GM21576 (cell line): ENCODE data around the gene PSMB2.
"Not testable (repeated sequence)": the region's sequence is repeated elsewhere in the genome, so short reads cannot be mapped to it uniquely, and the experiment has no call there.

Experiments
- ATAC-seq: cut with Tn5 transposase; IDR thresholded peaks from one replicate; pipeline ENCODE4 v1.9.1; 2021; ENCODE audit warnings: mild to moderate bottlenecking, moderate library complexity; ENCODE audit not compliant: unreplicated experiment

Gene PSMB2

DNA sequence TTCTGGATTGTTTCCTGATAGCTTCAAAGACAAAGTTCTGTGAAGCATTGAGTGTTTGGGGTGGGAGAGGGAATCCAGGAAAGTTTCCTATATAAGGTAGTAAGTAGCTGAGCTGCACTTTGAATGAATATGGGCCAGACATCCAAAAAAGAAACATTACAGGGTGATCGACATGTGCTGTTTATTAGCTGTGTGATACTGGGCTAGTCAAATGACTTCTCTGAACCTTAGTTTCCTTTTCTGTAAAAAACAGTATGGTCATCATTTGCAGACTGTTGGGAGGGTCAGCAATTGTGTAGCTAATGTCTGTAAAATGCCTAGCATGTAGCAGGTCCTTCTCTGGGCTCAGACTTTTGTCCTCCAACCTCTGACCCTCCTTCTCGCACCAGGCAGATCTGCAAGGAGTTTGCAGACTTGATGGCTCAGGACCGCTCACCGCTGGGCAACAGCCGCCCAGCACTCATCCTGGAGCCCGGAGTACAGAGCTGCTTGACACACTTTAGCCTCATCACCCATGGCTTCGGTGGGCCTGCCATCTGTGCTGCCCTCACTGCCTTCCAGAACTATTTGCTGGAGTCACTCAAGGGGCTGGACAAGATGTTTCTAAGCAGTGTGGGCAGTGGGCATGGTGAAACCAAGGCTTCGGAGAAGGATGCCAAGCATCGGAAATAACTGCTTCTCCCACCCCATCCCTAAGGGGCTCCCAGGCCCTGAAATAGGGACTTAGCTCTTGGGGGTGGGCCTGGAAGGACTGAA, 47.1 kb downstream of the PSMB2 start:
- no peak for ATAC-seq

DNA sequence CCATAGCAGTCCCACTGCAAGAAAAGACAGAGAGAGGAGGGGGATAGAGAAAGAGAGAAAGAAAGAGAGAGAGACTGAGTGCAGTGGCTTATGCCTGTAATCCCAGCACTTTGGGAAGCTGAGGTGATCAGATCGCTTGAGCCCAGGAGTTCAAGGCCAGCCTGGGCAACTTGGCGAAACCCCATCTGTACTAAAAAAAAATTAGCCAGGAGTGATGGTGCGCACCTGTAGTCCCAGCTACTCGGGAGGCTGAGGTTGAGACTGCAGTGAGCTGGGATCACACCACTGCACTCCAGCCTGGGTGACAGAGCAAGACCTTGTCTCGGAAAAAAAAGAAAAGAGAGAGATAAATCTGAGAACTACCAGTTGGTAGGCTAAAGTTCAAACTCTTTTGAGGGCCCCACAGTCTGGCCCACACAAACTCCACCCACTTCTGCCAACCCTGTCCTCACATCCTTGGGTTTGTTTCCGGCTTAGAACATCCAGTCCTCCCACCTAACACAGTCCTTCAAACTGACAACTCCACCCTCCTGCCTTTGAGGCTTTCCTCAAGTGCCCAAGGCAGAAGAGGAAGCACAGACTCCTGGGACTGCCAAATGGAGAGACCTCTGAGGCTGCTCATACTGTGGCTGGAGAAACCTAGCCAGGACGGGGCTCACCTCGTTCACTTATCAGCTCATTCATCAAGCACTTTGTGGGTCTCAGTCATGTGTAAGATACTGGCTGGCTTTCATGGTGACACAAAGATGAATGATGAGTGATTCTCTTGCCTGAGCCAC, 48.1 kb downstream of the PSMB2 start:
- no peak for ATAC-seq

DNA sequence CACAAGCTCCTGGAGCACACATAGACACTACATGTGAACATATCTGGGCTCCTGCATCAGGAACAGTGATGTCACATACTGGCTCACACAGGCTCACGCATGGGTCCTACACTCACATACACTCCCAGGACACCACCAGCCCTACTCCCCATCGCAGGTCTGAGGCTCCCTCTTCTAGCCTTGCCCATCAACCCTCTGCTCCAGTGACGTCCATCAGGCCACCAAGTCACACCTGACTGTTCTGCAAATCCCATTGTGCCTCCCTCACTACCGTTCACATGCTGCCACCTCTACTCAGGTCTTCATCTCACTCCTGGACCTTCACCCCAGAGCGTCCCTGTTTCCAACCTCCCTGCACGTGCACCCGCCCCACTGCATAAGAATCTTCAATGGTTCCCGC, 50.1 kb downstream of the PSMB2 start:
- ATAC-seq = no peak

DNA sequence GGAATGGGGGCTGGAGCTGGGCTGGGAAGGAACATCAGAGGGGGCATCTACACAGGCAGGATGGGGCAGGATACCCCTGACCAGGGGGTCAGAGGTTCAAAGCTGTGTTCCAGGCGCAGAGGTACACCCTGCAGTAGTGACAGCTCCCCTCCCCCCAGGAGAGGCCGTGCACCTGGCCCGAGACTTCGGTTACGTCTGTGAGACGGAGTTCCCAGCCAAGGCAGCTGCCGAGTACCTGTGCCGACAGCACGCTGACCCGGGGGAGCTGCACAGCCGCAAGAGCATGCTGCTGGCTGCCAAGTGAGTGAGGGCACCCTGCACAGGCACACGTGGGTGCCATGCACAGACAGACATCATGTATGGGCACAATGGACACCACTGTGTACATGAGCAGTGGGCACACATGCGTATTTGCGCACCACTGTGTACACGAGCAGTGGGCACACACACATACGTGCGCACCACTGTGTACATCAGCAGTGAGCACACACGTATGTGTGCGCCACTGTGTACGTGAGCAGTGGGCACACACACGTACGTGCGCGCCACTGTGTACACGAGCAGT, 50.8 kb downstream of the PSMB2 start:
- no peak for ATAC-seq

DNA sequence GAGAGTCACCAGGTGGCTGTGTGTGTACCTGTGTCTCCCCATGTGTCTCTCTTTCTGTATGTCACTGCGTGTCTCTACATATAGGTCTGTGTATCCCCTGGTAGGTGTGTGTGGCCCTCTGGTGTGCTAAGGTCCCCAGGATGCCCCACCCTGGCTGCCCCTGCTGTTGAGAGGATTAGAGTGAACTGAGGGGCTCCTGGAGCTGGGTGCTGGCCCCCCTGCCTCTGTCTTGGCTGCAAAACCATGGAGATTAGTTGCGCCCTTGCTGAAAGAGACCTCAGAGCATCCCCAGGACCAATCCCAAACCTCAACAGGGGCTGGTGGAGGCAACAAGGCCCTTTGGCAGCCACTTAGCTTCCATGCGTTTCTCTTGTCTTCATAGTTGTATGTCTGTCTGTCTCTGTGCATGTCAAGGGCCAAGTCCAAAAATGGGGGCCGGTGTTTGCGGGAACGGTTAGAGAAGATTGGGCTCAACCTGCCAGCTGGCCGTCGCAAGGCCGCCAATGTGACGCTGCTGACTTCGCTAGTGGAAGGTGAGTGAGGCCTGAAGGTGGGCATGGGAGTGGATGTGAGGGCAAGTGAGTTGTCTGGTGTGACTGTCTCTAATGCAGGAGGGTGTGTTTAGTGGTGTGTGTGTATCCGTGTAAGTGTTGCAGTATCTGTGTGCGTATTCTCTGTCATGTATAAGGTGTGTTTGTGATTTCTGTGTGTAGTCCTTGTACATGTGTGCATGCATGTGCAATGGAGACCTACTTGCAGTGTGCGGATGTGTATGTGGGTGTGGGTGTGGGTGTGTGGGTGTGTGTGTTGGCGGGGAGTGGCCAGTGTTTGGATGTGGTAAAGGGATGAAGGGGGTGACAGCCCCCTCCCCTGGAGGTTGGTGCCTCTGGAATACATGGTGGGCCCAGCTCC, 51.6 kb downstream of the PSMB2 start:
- ATAC-seq = no peak

DNA sequence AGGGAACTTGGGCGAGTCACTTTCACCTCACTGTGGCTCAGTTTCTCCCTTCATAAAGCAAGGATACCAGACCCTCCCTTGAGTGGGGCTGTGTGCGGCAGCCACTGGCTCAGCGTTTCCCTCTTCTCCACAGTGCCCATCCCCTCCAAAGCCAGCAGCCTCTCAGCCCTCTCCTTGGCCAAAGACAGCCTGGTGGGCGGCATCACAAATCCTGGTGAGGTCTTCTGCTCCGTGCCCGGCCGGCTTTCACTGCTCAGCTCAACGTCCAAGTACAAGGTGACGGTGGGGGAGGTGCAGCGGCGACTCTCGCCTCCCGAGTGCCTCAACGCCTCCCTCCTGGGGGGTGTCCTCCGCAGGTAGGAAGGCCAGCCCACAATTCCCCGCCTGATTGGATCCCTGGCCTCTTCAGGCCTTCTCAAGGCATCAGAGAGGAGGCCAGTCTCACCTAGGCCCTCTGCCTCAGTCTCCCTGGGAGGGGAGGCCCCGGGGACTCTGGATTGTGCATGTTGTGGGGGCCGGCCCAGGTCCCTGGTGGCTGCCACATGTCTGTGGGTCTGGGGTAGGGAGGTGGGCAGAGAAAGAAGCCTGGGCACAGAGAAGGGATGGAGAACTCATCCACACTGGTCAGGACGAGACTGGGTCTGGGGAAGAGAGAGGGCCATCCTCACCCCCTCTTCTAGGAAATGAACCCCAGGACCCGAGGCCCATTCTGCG, 53.0 kb downstream of the PSMB2 start:
- ATAC-seq = no peak

DNA sequence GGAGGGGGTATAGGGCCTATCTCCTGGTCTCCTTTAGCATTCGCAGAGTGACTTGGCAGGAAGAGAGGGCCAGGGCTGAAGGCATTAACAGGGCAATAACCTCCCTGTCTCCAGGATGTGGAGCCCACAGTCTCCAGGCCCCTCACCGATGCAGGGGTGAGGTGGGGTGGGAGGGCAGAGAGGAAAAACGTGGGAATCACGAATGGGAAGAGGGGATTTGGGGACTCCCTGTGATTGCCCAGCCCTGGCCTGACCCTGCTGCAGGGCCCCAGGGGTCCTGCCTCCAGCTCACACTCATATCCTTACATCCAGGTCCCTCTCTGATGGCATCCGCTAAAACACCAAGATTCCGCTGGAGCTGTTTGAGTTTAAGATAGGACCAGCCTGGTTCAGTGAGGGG, 53.6 kb downstream of the PSMB2 start:
- no peak for ATAC-seq

DNA sequence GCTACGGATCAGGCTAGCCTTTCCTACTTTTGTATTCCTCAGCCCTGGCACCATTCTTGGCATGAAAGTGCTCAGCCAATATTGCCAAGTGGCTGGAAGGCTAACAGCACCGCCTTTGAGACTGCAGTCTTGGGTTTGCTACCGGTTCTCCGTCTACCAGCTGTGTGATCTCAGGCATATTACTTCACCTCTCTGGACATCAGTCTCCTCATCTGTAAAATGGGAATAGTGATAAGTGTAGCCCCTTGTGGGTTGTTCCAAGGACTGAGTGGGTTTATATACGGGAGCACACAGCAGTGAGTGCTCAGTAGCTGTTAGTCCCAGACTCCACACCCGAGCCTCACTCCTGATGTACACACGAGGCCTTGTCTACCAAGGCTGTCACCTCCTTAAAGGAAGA, 54.5 kb downstream of the PSMB2 start:
- ATAC-seq = no peak

DNA sequence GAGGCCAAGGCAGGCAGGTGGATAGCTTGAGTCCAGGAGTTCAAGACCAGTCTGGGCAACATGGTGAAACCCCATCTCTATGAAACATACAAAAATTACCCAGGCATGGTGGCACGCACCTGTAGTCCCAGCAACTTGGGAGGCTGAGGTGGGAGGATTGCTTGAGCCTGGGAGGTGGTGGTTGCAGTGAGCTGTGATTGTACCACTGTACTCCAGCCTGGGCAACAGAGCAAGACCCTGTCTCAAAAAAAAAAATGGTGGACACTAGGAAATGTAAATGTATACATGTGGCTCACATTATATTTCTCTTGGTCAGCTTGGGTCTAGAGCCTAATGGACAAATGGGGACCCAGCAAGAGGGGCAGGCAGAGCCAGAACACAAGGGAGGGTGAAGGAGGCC, 55.5 kb downstream of the PSMB2 start:
- ATAC-seq = not testable (repeated sequence)

DNA sequence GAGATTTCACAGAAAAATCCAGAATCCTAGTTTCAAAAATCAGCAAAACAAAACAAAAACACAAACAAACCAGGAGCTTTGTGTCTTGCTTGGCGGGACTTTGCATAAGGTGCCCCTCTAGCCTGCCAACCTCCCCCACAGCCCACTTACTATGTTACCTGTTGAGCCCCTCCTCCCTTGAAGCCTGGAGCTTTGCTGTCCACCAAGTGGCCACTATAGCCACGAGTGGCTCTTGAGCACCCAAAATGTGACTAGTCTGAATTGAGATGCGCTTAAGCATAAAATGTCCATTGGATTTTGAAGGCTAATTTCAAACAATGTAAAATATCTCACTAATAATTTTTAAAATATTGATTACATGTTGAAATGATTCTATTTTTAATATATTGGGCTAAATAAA, 56.0 kb downstream of the PSMB2 start:
- ATAC-seq = no peak

DNA sequence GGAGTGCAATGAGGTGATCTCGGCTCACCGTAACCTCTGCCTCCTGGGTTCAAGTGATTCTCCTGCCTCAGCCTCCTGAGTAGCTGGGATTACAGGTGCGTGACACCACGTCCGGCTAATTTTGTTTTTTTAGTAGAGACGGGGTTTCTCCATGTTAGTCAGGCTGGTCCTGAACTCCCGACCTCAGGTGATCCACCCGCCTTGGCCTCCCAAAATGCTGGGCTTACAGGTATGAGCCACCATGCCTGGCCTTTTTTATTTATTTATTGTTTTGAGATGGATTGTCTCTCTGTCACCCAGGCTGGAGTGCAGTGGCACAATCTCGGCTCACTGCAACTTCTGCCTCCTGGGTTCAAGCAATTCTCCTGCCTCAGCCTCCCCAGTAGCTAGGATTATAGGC, 59.7 kb downstream of the PSMB2 start:
- ATAC-seq = not testable (repeated sequence)

DNA sequence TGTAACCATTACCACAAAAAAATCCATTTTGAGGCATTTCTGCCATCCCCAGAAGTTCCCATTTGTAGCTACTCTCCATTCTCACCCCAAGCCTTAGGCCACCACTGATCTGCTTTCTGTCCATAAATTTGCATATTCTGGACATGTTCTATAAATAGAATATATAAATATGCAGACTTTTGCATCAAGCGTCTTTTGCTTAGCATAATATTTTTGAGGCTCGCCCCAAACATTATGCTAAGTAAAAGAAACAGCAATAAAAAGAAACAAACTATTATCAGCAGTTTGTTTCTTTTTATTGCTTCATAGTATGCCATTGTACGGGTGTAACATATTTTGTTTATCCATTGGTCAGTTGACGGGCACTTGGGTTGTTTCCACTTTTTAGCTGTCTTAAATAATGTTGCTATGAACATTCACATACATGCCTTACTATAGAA, 60.4 kb downstream of the PSMB2 start:
- ATAC-seq = no peak

DNA sequence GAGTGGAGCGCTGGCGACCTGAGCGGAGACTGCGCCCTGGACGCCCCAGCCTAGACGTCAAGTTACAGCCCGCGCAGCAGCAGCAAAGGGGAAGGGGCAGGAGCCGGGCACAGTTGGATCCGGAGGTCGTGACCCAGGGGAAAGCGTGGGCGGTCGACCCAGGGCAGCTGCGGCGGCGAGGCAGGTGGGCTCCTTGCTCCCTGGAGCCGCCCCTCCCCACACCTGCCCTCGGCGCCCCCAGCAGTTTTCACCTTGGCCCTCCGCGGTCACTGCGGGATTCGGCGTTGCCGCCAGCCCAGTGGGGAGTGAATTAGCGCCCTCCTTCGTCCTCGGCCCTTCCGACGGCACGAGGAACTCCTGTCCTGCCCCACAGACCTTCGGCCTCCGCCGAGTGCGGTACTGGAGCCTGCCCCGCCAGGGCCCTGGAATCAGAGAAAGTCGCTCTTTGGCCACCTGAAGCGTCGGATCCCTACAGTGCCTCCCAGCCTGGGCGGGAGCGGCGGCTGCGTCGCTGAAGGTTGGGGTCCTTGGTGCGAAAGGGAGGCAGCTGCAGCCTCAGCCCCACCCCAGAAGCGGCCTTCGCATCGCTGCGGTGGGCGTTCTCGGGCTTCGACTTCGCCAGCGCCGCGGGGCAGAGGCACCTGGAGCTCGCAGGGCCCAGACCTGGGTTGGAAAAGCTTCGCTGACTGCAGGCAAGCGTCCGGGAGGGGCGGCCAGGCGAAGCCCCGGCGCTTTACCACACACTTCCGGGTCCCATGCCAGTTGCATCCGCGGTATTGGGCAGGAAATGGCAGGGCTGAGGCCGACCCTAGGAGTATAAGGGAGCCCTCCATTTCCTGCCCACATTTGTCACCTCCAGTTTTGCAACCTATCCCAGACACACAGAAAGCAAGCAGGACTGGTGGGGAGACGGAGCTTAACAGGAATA, 64.0 kb downstream of the PSMB2 start:
- peak; percentile 61 for ATAC-seq

DNA sequence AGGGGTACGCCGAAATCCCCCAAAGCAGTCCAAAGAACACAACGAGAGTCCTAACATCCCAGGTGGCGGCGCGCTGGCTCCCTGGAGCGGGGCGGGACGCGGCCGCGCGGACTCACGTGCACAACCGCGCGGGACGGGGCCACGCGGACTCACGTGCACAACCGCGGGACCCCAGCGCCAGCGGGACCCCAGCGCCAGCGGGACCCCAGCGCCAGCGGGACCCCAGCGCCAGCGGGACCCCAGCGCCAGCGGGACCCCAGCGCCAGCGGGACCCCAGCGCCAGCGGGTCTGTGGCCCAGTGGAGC, 64.6 kb downstream of the PSMB2 start:
- not testable (repeated sequence) for ATAC-seq

DNA sequence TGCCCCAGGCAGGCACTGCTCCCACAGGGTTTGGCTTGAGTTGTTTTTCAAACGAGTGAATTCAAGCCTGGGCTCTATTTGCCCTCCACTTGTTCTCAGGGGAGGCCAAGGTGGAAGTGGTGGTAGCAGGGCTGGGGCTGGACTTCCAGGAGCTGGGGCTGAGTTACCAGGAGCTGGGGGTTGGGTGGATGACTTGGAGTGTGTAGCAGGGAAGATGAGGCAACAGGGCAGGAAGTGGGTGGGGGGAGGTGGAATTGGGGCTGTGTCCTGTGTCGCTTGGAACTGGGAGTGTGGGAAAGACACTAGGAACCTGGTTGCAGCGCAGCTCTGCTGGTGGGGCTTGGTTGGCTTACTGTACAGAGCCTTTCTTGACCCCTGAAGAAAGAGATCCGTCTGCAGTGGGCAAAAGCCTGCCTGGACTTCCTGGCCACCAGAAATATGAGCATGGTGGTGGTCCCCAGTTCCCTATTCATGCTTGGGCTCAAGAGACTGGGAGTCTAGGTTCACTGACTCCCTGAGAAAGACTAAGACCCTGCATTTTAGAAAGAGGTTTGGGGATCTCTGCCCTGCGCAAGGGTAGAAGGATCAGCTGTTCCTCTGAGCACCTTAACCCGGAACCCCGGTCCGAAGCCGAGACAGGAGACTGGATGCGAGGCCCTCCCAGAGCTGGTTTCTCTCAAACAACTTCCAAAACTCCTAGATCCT, 65.1 kb downstream of the PSMB2 start:
- no peak for ATAC-seq

DNA sequence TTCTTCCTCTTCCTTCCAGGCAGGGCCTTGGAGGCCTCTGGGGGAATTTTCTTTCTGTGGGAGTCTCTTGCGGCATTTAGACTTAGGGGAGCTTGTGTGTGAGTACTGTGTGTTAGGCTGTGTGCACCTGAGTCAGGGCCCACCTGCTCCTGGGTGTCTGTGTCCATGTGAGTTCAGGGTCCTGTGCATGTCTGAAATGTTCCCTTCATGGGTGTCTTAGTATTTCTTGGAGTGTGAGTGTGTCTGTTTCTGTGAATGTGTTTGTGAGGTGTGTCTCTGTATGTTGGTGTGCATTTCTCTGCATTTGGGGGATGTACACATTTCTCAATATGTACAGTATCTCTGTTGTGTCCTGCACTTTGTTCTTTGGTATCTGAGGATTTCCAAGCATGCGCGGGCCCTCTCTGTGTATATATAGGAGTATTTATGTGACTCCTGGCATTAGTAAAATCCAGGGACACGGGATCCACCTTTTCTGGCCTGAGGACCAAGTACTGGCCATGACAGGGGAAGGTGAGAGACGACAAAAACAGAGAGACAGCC, 65.8 kb downstream of the PSMB2 start:
- no peak for ATAC-seq

DNA sequence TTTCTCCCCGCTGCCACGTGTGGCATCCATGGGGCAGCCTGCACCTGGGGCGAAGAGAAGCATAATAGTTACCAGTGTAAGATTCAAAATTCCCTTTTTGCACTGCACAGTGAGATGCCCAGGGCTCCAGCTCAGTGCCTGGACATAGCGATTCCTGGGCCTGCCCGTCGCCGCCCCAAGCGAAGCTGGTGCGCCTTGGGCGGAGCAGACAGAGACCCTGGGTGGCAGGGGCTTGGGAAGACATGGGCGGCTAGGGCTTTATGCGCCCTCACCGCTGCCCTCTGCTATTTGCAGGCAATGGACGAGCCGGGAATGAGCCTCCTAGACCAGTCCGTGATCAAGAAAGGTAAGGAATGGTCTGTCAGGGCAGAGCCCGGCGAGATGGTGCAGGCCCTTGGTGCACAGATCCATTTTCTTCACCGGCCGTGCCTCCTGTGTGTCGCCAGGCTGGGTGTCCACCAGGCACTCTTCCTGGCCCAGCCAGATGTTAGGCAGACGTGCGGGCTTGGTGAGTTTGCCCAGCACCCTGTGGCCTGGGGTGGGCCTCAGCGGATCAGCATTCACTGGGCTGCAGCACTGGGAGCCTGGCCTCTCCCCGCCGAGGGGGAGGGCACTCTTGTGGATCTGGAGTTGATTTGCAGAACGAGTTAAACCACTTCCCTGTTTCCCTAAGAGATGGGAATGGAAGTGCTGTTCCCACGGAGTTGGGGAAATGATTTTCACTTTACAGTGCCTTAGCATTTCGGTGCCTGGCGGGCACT, 66.5 kb downstream of the PSMB2 start:
- ATAC-seq = no peak

DNA sequence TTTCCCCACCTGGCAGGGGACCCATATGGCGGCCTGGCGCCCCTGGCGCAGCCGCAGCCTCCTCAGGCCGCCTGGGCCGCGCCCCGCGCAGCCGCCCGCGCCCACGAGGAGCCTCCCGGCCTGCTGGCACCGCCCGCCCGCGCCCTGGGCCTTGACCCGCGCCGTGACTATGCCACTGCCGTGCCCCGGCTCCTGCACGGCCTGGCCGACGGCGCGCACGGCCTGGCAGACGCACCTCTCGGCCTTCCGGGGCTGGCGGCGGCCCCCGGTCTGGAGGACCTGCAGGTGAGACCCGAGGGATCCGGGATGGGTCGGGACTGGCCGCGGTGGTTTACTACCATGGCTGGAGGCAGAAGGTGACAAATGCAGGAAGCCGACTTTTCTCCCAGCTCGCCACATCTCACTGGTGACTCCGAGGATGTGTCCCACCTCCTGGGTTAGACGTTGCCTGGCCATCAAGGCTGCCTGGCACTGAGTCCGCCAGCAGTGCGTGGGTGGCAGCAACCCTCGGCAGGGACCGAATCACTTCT, 67.1 kb downstream of the PSMB2 start:
- ATAC-seq = no peak
